Stomach smooth muscle (tissue), 2 donors: ENCODE data around the gene PRICKLE2.

Source experiments
- H3K27ac ChIP-seq: one replicate; pipeline ENCODE4 v1.7.0; 2013; ENCODE audit warnings: mild to moderate bottlenecking, low read length, inconsistent platforms
- H3K27me3 ChIP-seq, 2 donors: one replicate each; pipeline ENCODE4 v1.7.0; 2013; ENCODE audit warnings: low read length in 2 of 2; ENCODE audit not compliant: insufficient read depth in 2 of 2, control insufficient read depth in 1 of 2
- H3K36me3 ChIP-seq, 2 donors: one replicate each; pipeline ENCODE4 v1.7.0; 2013; ENCODE audit warnings: low read length in 2 of 2; ENCODE audit not compliant: control insufficient read depth in 2 of 2, insufficient read depth in 2 of 2
- H3K4me1 ChIP-seq: one replicate; pipeline ENCODE4 v1.7.0; 2013; ENCODE audit warnings: low read length; ENCODE audit not compliant: control insufficient read depth, insufficient read depth
- H3K4me3 ChIP-seq, 2 donors: one replicate each; pipeline ENCODE4 v1.7.0; 2013; ENCODE audit warnings: low read length in 2 of 2
- H3K9ac ChIP-seq, 2 donors: one replicate each; pipeline ENCODE4 v1.7.0; 2013; ENCODE audit warnings: low read length in 2 of 2, mild to moderate bottlenecking in 1 of 2
- H3K9me3 ChIP-seq, 2 donors: one replicate each; pipeline ENCODE4 v1.7.0; 2013; ENCODE audit warnings: low read length in 2 of 2; ENCODE audit not compliant: control insufficient read depth in 2 of 2
- donor health status: healthy.
- donor health status: Pancreatic carcinoma.

PRICKLE2 gene

DNA sequence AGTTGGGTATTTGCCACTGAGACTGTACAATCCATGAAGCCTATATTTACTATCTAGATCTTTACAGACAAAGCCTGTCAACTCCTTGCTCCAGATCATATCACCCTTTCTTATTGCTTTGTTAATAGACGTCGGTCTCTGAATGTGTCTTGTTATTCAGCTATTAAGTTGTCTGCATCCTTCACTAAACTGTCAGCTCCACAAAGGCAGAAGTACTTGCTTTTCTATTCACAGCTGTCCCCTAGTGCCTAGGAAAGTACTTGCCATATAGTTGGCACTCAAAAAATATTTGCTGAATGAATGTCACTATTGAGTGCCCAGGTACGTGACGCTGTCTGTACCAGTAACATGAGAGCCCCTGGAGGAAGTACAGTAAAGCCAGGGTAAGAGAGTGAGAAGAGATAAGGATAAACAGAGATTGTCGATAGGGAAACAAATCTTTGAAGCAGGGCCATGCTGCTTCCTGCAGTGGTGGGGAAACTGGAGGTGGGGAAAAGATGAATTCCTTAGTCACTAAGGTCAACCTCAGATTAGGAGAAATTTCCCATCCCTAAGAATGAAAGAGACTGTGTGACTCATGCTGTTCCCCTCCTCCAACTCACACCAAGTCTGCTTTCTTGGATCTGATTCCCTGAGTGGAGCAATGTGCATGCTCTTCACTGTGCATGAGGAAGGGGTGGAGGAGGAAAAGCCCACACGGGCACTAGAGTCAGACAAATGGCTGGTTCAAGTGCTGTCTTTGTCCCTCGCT, 36.3 kb downstream of the PRICKLE2 start:
- peaks cover 0 to 2% of the 10 kb centered on the region in 2 donors for H3K36me3 ChIP-seq
- H3K4me3 ChIP-seq, result no peak overlapping the region
- H3K27me3 ChIP-seq, result no peaks in the 10 kb centered on the region
- peak overlapping the region; percentile 78 for H3K27ac ChIP-seq
- H3K9me3 ChIP-seq, result no peaks in the 10 kb centered on the region
- H3K9ac ChIP-seq, result no peak overlapping the region
- peaks cover 51% of the 10 kb centered on the region for H3K4me1 ChIP-seq

DNA sequence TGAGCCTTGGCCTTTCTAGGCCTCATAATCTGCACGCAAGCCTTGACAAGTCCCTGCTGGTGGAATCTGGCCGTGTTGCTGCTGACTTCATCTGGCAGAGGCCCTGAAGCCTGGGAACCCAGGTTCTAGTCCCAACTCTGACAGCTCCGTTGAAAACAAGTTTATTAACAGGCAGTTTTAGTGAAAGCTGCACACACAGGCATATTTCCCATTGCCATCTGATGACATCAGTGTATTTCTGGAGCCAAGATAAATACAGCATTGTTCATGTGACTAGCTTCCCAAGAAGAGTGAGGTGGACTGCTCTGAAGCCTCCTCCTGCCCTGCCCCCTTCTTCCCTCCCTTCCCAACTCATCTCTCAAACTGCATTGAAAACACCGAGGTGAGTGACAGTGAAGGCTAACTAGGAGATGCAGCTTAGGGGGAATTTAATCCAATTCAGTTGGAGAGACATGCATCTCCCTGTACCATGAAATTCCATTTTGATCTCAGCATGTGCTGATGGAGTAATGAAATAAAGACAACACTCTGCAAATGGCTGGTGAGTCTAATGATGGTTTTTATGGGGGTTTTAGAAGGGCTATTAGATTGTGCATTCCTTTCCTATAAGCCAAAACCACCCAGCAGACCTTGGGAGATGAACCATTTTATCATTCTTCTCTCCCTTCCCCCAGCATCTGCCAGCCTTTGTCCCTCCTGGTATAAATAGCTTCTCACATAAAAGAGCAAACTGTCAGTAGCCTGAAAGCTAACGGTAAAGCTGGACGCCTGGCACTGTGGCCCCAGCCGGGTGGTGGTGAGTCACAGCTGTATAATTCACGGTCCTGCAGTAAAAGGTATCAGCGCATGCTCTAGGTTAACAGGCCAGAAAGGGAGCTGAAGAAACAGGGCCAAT, 38.0 kb downstream of the PRICKLE2 start:
- no peaks in the 10 kb centered on the region for H3K9me3 ChIP-seq
- H3K27me3 ChIP-seq, result no peaks in the 10 kb centered on the region
- H3K4me1 ChIP-seq, result peaks cover 51% of the 10 kb centered on the region
- peak overlapping the region in 1 of 2 donors; percentile 47 for H3K4me3 ChIP-seq
- H3K9ac ChIP-seq, result peak overlapping the region in 1 of 2 donors; percentile 36
- H3K27ac ChIP-seq, result peak overlapping the region; percentile 78
- H3K36me3 ChIP-seq, result no peaks in the 10 kb centered on the region

DNA sequence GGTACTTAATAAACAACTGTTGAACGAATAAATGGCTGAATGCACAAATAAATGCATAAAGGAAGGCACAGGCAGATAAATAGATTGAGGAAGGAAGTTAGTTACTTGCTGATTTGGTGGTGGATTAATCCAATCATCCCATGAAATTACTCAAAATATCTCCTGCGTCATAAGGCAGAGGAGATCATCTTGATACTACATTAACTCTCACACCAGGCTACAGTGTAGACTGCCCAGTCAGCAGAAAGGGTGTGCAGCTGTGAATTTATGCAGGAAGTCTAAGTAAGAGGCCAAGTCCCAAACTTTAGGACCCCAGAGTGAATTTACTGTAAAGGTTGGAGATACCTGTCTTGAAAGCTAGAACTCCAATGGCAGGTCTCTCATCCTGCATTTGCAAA, 38.6 kb downstream of the PRICKLE2 start:
- Histone ChIP-seq H3K27me3 (no peaks in the 10 kb centered on the region), H3K4me1 (peaks cover 51% of the 10 kb centered on the region), H3K4me3 (peak overlapping the region in 1 of 2 donors; percentile 47), H3K36me3 (no peaks in the 10 kb centered on the region), H3K9ac (no peak overlapping the region), H3K9me3 (no peaks in the 10 kb centered on the region), H3K27ac (peak overlapping the region; percentile 78)

- Histone ChIP-seq H3K4me1 (peaks cover 47% of the 10 kb centered on the region), H3K27me3 (no peaks in the 10 kb centered on the region), H3K36me3 (no peaks in the 10 kb centered on the region), H3K9me3 (no peaks in the 10 kb centered on the region), H3K9ac (no peak overlapping the region), H3K4me3 (no peak overlapping the region), H3K27ac (peak overlapping the region; percentile 55)
These were observed 39.8 kb downstream of the PRICKLE2 start for GRCh38 chr3:64185436-64185835.

DNA sequence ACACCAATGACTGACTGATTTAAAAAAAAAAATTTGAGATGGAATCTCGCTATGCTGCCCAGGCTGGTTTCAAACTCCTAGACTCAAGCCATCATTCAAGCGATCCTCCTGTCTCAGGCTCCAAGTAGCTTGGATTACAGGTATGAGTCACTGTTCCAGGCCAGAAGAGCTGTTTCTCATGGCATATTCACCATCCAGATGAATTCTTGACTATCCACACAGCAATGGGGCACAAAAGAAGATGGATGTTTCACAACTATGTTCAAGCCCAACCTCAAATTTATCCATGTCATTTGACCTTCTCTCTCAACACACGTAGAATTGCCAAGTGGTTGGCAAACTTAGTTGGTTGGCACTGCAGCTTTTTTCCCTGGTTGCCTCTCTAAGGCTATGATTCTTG, 40.6 kb downstream of the PRICKLE2 start:
- no peak overlapping the region for H3K4me3 ChIP-seq
- H3K27me3 ChIP-seq, result no peaks in the 10 kb centered on the region
- no peaks in the 10 kb centered on the region for H3K36me3 ChIP-seq
- H3K9ac ChIP-seq, result no peak overlapping the region
- no peaks in the 10 kb centered on the region for H3K9me3 ChIP-seq
- H3K4me1 ChIP-seq, result peaks cover 42% of the 10 kb centered on the region
- peak overlapping the region; percentile 55 for H3K27ac ChIP-seq

DNA sequence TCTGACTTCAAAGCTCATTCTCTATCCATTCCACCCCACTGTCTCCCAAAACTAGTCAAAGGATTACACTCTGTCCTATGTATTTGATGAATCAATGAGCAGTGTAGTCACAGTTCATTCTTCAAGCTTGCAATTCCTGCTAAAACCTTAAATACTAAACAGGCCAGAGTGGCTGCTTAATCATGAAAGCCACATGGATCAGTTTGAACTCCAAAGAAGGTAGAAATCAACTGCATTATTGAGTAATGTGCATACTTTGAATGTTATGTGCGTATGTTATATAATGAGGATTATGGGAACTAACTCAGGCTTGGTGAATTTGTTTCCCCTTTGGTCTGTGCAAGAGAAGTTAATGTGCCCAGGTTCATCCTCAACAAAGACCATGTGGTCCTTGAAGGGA, 45.4 kb downstream of the PRICKLE2 start:
- Histone ChIP-seq H3K4me1 (peaks cover 3% of the 10 kb centered on the region), H3K9me3 (no peaks in the 10 kb centered on the region), H3K4me3 (no peak overlapping the region), H3K9ac (no peak overlapping the region), H3K36me3 (no peaks in the 10 kb centered on the region), H3K27ac (no peak overlapping the region), H3K27me3 (no peaks in the 10 kb centered on the region)

GRCh38 chr3:64179249-64179648, 46.0 kb downstream of the PRICKLE2 start:
- Histone ChIP-seq H3K4me1 (no peaks in the 10 kb centered on the region), H3K36me3 (no peaks in the 10 kb centered on the region), H3K4me3 (no peak overlapping the region), H3K27me3 (no peaks in the 10 kb centered on the region), H3K9me3 (no peaks in the 10 kb centered on the region), H3K9ac (no peak overlapping the region), H3K27ac (no peak overlapping the region)

- Histone ChIP-seq H3K9me3 (no peaks in the 10 kb centered on the region), H3K4me1 (no peaks in the 10 kb centered on the region), H3K36me3 (no peaks in the 10 kb centered on the region), H3K27ac (no peak overlapping the region), H3K4me3 (no peak overlapping the region), H3K27me3 (no peaks in the 10 kb centered on the region), H3K9ac (no peak overlapping the region)
These were observed 46.8 kb downstream of the PRICKLE2 start for GRCh38 chr3:64178419-64178818.

GRCh38 chr3:64176461-64176996, 48.7 kb downstream of the PRICKLE2 start:
- Histone ChIP-seq H3K36me3 (no peaks in the 10 kb centered on the region), H3K4me1 (no peaks in the 10 kb centered on the region), H3K4me3 (no peak overlapping the region), H3K9me3 (no peaks in the 10 kb centered on the region), H3K27ac (no peak overlapping the region), H3K9ac (no peak overlapping the region), H3K27me3 (no peaks in the 10 kb centered on the region)

DNA sequence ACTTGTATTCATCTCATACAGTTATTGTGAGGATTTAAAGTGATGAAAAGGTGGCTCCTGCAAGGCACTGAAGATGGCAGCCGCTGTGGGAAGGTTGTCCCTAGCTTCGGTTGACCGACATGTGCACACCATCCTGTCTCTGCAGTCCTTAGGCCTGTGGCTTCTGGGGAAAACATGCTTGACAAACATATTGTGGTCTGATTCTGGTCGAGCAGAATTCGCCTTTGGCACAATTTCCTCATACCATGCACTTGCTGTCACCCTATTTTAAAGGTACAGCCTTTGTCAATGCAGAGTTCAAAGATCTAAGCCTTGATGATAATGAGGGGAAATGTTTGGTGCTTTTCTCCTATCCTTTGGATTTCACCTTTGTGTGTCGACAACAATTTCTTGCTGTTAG, 50.9 kb downstream of the PRICKLE2 start:
- H3K27ac ChIP-seq, result no peak overlapping the region
- H3K36me3 ChIP-seq, result no peaks in the 10 kb centered on the region
- no peaks in the 10 kb centered on the region for H3K4me1 ChIP-seq
- H3K9ac ChIP-seq, result no peak overlapping the region
- H3K4me3 ChIP-seq, result no peak overlapping the region
- no peaks in the 10 kb centered on the region for H3K27me3 ChIP-seq
- no peaks in the 10 kb centered on the region for H3K9me3 ChIP-seq
